WTC11 (cell line): Measurements from ENCODE around the gene NBEA.

Source experiments
- CREM ChIP-seq: sonication (generic); formaldehyde crosslinking; IDR thresholded peaks from 2 replicates; pipeline ENCODE4 v1.8.1; 2022; ENCODE audit warnings: mild to moderate bottlenecking, missing genetic modification reagents, moderate library complexity
- CTCF ChIP-seq: fragments of 200-600 bp; IDR thresholded peaks from 2 replicates; pipeline ENCODE4 v1.8.0; 2022; ENCODE audit warnings: antibody characterized with exemption
- ESRRA ChIP-seq: sonication (generic); formaldehyde crosslinking; IDR thresholded peaks from 2 replicates; pipeline ENCODE4 v1.8.1; 2022; ENCODE audit warnings: mild to moderate bottlenecking, missing genetic modification reagents, borderline replicate concordance
- FOXP4 ChIP-seq: sonication (generic); formaldehyde crosslinking; IDR thresholded peaks from 2 replicates; pipeline ENCODE4 v1.8.0; 2022; ENCODE audit warnings: mild to moderate bottlenecking, missing genetic modification reagents
- MAX ChIP-seq: sonication (generic); formaldehyde crosslinking; IDR thresholded peaks from 2 replicates; pipeline ENCODE4 v1.8.0; 2022; ENCODE audit warnings: mild to moderate bottlenecking, missing genetic modification reagents
- NFYB ChIP-seq: sonication (generic); formaldehyde crosslinking; conservative IDR thresholded peaks from 2 replicates; pipeline ENCODE4 v1.8.0; 2022; ENCODE audit warnings: low read depth, missing genetic modification reagents
- NR1H2 ChIP-seq: sonication (generic); formaldehyde crosslinking; IDR thresholded peaks from 2 replicates; pipeline ENCODE4 v1.9.0; 2021; ENCODE audit warnings: mild to moderate bottlenecking, moderate library complexity, missing genetic modification reagents
- NR3C1 ChIP-seq: sonication (generic); formaldehyde crosslinking; conservative IDR thresholded peaks from 2 replicates; pipeline ENCODE4 v1.8.1; 2023; ENCODE audit warnings: low read depth, mild to moderate bottlenecking, missing genetic modification reagents
- SP1 ChIP-seq: sonication (generic); formaldehyde crosslinking; conservative IDR thresholded peaks from 2 replicates; pipeline ENCODE4 v1.8.1; 2022; ENCODE audit warnings: missing genetic modification reagents
- TCF7 ChIP-seq: sonication (generic); formaldehyde crosslinking; IDR thresholded peaks from 2 replicates; pipeline ENCODE4 v1.8.0; 2022; ENCODE audit warnings: mild to moderate bottlenecking, low read depth, missing genetic modification reagents, moderate library complexity
- USF2 ChIP-seq: sonication (generic); formaldehyde crosslinking; IDR thresholded peaks from 2 replicates; pipeline ENCODE4 v1.8.1; 2023; ENCODE audit warnings: mild to moderate bottlenecking, missing genetic modification reagents, moderate library complexity
- ZBTB21 ChIP-seq: sonication (generic); formaldehyde crosslinking; IDR thresholded peaks from 2 replicates; pipeline ENCODE4 v1.8.1; 2023; ENCODE audit warnings: mild to moderate bottlenecking, missing genetic modification reagents, borderline replicate concordance
- ZNF121 ChIP-seq: sonication (generic); formaldehyde crosslinking; IDR thresholded peaks from 2 replicates; pipeline ENCODE4 v1.8.0; 2023; ENCODE audit warnings: missing genetic modification reagents

- TF ChIP-seq CTCF (no peak), ESRRA (CRISPR knock-in tag) (no peak), USF2 (no peak), CREM (CRISPR knock-in tag) (no peak), MAX (CRISPR knock-in tag) (no peak), NFYB (CRISPR knock-in tag) (no peak), NR3C1 (CRISPR knock-in tag) (no peak), ZBTB21 (no peak), SP1 (CRISPR knock-in tag) (no peak), NR1H2 (CRISPR knock-in tag) (no peak), FOXP4 (CRISPR knock-in tag) (no peak), ZNF121 (CRISPR knock-in tag) (no peak), TCF7 (CRISPR knock-in tag) (no peak)
Observed at GRCh38 chr13:35672611-35673010, 730.5 kb downstream of the NBEA start.
